Measurements from ENCODE around the gene GPER1.
"Not testable (repeated sequence)": the region's sequence is repeated elsewhere in the genome, so short reads cannot be mapped to it uniquely, and the experiment has no call there.

GPER1 gene

DNA sequence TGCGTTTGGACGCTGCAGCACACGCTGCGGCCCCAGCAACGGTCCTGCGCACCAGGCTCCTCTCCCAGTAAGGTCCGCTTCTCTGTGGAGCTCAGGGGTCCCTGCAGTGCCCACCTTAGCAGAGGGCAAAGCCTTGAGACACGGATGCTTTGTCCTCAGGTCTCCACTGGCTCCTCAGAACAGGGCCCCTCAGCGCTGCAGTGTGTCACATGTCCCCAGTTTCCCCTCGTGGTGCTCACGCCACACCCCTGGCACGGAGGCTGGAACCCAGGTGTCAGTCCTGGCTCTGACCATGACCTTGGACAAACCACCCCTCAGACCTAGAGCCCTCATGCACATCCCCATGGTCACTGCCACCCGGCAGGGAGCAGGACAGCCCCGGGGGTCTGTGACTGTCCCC lies 19.9 kb upstream of the GPER1 start:
- DNase-seq (ENCODE audit: low read depth, low spot score) = no peak

DNA sequence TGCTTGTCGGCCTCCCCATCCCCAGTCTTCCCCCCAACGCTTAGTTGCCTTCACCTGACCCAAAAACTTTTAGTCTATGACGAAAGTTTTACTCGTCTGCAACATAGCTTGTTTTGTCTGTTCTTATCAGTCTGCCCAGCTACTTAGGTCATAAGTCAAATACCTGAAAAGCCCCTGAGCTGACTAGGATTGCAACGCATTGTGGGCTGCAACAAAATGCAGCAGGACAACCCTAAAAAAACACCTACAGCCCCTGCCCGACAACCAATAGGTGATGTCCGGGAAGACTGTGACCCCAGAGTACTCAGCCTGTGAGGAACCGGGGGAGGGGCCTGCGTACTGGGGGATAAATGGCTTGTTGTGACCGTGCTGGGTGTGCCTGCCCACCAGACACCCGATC lies 19.3 kb upstream of the GPER1 start:
- DNase-seq (ENCODE audit: low read depth, low spot score) = no peak

DNA sequence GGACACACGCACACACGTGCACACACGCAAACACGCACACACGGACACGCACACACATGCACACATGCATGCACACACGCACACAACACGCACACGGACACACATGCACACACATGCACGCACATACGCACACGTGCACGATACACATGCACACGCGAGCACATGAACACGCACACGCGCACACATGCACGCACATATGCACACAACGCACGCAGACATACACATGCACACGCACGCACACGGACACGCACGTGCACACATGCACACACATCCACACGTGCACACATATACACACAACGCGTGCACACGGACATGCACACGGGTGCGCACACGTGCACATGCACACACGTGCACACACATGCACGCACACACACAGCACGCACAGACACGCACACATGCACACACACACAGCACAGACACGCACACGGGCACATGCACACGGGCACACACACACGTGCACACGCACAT lies 17.3 kb upstream of the GPER1 start:
- no peak for DNase-seq (ENCODE audit: low read depth, low spot score)

DNA sequence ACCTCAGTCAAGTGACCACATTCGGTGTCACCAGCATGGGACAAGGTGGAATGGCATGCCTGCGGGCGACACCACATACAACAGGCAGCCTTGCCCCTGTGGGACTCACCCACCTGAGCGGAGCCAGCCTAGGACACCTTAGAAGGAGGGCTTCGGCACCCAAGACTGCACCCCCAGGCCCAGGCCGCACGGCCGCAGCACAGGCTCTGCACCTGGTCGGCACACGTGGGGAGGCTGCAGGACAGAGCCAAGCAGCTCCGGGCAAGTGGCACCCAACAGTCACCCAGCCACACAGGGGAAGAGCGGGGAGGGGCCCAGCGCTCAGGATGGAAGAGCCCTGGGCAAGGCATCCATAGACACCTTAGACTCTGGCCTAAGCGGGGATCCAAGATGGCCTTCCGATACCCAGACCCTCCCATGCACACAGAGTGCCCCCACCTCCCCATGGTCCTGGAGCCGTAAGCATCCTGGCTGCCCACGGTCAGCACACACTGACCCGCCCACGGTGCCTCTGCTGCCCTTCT lies 16.1 kb upstream of the GPER1 start:
- DNase-seq (ENCODE audit: low read depth, low spot score) = no peak

DNA sequence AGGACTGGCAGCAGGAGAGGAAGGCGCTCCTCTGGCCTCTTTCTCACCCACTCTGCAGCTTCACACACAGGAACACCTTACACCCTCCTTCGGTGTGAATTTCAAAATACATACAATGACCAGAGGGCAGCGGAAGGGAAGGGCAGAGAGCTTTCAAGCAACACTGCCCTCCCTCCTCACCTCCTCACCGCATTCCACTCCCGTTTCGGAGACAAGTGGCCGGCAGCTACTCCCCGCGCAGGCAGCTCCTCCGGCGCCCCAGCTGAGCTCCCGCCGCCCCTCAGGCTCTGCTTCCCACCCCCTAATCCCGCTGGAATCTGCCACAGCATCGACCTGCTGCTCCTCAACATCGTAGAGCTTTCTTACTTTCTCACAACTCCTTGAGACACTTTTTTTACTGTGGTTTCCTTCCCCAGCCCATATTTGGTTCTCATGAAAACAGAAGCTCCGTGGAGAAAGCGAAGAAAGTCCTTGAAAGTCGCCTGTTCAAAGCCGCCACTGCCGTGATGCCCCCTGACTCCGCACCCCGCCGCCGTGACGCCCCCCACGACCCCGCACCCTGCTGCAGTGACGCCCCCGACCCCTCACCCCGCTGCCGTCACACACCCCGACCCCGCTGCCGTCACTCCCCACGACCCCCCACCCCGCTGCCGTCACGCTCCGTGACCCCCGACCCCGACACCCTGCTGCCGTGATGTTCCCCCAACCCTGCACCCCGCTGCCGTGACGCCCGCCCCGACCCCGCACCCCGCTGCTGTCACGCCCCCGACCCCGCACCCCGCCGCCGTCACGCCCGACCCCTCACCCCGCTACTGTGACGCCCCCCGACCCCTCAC lies 14.6 kb upstream of the GPER1 start:
- DNase-seq (ENCODE audit: low read depth, low spot score) = no peak

DNA sequence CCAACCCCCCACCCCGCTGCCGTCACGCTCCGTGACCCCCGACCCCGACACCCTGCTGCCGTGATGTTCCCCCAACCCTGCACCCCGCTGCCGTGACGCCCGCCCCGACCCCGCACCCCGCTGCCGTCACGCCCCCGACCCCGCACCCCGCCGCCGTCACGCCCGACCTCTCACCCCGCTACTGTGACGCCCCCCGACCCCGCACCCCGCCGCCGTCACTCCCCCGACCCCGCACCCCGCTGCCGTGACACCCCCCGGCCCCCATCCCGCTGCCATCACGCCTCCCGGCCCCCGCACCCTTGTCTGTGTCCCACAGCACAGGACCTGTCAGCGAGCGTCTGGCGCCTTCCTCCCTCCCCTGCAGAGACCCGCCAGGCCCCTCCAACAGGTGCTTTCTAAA lies 13.9 kb upstream of the GPER1 start:
- DNase-seq (ENCODE audit: low read depth, low spot score) = not testable (repeated sequence)

DNA sequence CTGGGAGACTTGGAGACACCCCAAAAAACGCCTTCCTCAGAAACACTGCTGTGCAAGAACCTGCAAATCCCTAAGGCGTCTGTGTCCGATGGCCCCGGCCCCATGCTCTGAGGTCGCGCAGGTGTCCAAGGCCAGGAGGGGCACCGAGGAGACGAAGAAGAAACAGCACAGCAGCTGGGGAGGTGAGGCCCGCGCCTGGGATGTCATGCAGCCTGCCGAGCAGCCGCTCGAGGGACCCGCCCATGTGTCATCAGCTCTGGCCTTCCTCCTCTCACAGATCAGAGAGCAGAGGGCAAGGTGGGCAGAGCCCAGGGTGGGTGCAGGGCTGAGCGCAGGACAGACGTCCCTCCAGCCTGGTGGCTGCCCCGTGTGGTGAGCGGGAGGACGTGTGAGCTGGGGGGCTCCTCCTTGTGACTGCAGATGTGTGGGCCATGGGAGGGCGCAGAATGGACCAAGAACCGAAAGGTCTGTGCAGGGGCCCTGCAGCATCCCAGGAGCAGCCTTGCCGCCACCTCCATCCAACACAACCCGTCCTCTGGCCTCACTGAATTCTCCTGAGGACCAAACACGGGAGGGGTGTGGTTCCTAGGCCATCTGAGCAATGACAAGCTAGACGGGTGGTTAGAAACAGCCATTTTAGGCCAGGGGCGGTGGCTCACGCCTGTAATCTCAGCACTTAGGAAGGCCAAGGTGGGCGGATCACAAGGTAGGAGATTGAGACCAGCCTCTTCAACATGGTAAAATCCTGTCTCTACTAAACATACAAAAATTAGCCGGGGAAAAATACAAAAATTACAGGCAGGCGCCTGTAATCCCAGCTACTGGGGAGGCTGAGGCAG lies 13.1 kb upstream of the GPER1 start:
- no peak for DNase-seq (ENCODE audit: low read depth, low spot score)

DNA sequence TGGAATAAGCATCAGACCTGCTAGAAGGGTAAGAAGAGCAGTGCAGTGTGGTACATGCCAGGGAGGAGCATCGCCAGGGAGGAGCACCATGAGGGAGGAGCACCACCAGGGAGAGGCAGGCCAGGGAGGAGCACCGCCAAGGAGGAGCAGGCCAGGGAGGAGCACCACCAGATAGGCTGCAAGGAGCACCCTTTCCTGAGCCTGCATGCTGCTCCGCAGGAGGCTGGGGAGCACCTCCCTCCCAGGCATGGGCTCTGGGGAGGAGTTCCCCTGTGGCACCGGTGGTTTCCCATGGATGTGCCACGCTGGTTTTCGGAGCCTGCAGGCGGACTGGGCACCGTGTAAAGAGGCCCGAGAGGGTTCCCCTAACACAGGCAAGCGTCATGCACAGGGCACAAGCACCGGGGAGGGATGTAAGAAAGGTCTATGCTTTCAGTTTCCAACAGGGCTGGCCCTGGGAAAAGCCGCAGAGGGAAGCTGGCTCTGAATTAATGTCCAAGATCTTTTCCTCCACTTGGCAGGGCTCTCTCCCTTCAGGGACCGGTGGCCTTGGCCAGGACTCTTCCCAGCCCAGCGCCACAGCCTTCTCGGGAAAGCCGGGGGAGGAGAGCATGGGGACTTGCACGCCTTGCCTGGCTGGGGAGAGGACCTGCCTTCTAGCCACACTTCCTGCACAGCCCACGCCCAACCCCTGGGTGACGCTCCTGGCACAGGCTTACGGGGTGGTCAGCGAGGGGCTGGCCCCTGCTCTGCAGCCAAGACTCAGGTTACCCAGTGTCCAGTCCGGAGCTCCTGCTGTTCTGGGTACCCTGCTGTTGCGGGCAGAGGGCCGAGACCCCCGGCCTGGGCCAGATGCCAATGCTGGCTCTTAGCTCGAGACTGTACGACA lies 11.5 kb upstream of the GPER1 start:
- DNase-seq (ENCODE audit: low read depth, low spot score) = no peak

DNA sequence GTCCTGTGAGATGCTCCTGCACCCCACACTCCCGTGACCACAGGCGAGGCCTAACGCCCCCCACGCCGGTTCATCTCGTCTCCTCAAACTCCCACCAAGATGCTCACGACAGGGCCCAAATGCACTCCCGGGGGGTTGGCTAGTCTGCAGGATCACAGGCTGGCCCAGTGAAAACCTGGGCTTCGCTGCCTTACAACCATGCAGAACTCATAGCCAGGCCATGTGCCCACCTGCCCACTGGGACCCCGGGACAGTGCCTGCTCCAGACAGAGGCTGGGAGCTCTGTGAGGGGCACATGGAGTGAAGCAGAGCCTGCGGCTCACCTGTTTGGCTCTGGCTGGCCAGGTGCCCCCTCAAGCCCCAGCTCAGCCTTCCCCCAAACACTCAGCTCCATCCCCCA lies 9.4 kb upstream of the GPER1 start:
- DNase-seq (ENCODE audit: low read depth, low spot score) = no peak

DNA sequence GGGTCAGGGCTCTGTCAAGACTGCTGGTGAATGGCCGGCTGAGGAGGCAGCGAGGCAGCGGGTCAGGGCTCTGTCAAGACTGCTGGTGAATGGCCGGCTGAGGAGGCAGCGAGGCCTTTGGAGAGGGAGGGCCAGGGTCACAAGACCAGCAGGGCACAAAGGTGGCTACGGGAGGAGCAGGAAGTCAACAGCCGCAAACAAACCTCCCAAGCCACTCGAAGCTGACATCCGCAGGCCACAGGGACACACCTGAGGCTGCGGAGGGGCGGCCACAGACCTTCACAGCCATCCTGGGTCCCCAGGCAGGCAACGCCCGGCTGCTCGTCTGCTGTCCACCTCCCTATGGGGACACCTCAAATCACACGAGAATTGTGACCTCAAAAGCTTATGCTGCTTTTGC lies 8.9 kb upstream of the GPER1 start:
- DNase-seq (ENCODE audit: low read depth, low spot score) = no peak

DNA sequence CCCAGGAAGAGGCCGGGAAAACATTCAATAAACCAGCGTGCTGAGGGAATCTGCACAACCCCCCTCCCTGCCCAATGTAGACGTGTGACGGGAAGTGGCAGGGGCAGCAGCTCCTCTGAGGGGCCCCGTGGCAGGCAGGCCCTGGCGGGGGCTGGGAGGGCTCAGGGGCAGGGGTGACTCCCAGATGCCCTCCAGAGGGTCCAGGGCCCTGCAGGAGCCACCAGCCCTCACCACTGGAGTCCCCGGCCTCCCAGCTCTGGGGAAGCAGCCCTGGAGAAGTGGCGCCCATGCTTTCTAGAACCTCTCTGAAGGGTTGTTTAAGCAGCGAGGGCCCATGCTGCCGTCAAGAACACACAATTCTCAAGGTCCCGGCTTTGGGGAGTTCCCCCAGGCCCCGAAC lies 8.4 kb upstream of the GPER1 start:
- DNase-seq (ENCODE audit: low read depth, low spot score) = no peak

DNA sequence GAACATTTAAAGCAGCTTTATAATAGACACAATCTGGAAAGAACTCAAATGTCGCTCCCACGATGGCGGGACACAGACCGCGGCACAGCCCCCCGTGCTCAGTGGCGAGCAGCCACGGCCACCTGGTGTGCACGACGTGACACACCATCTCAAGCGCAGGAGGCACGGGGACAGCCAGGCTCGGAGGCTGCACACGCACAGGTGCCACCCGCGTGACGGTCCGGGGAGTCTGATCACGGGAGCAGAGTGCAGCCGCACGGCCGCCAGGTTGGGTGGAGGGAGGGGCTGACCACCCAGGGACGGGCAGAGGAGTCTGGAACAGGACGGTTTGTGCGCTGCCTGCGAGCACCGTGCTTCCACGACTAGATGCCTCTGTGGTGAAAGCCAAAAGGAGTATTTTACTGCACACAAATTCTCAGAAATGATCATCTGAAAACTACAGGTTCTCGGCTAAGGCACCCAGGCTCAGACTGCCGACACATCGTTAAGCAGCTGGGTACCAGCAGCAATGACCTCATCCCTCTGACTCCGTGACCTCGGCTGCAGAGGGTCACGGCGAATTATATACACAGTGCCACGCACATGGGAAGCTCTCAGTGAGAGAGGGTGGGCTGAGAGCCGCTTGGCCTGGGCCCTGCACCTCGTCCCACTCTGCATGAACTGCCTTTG lies 7.5 kb upstream of the GPER1 start:
- no peak for DNase-seq (ENCODE audit: low read depth, low spot score)

DNA sequence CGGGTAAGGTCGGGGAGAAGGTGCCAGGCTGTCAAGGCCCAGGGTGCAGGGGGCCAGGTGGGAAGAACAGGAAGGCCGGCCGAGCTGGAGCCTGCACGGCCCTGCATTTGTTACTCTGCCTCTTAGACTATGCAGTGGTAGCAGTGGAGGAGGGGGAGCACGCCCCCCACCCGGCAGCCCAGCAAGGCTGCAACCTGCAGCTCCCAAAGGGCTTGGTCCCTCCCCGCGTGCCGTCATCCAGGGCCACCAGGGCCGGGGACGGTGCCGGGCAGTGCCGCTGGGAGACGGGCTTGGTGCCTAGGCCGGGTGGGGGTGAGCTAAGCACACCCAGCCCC lies 7.0 kb upstream of the GPER1 start:
- no peak for DNase-seq (ENCODE audit: low read depth, low spot score)

DNA sequence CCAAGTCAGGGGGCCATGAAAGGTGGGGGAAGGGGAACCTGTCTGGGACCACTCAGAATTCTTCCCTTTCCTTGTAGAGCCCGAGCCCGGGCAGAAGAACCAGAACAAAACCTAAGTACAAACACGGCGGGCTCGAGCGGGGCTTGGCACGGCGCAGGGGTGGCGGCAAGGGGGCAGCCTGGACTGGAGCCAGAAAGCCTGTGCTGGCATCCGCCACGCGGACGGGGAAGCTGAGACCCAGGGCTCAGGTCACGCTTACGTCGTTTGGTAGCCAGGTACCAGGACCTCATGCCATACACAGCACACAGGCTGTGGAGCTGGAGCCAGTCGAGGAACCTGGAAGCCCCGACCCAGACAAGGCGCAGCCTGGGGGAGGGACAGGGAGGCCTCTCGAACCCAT lies 6.6 kb upstream of the GPER1 start:
- no peak for DNase-seq (ENCODE audit: low read depth, low spot score)

DNA sequence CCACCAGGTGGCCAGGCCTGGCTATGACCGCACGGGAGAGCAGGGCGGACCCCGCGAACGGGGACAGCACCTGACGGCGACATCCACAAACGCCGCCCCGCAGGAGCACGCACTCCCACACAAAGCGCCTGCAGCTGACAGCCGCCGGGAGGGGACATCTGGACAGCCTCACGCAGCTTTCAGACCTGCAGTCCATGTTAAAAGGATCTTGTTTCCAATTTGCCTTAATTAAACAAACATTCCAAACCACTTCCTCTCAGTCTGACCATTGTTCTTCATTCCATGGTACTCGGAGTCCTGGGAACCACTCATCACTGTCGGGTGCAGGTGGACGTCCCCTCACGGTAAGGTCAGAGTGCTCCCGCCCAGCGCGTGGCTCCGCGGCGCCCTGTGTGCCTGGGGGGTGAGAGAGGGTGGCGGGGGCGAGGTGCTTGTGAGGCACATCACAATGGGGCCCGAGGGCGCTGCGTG lies 5.9 kb upstream of the GPER1 start:
- no peak for DNase-seq (ENCODE audit: low read depth, low spot score)

DNA sequence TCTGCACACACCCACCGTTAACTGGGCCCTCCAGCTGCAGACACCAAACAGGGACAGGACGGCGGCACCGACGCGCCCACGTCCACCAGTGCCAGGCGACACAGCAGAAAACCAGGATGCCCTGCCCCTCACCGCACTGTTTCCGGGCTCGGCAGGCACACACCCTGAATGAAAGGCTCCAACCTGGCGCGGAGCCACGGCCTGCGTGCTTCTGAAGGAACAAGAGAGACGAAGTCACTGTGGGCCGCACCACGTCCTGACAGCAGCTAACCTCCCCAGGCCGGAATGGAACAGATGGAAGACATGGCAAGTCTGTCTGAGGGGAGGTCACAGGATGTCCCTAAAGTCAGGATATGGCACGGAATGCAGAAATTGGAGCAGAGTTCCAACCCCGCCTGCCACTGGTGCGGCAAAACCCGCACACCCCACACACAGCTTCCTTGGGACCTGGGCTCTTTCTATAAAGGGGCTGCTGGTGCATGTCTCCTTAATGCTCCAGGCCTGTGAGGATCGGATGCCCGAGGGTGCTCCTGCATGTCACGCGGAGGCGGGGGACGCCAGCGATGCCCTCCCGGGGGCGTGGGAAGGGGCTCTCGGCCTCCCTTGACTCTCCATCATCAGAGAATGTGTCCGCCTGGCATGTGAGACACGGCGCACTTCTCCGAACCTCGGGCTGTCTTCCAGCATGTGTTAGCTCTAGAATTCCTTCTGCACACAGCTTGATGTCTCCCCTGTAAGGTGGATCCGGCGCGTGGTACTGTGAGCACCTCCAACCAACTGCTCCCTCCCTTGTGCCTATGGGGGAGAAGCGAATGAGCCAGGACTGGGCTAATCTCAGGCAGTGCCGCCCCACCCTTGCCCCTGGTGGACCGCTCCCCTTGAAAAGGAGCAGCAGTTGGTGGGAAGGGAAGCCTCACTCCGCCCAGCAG lies 3.9 kb upstream of the GPER1 start:
- no peak for DNase-seq (ENCODE audit: low read depth, low spot score)

DNA sequence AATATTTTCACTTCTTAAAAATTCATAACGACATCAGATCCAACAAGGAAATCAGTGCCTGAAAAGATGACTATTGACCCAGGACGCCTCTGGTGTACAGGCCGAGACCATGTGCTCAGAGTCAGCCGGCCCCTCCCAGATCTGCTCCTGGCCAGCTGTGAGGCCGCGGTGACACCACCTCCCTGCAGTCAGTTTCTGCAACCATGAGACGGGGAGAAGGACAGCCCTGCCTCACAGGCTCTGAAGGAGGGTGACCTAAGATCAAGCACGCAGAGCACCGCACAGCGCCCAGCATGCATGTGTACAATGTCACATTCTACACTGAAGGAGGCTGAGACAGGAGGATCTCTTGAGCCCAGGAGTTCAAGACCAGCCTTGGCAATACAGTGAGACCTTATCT lies 2.6 kb upstream of the GPER1 start:
- DNase-seq (ENCODE audit: low read depth, low spot score) = no peak

DNA sequence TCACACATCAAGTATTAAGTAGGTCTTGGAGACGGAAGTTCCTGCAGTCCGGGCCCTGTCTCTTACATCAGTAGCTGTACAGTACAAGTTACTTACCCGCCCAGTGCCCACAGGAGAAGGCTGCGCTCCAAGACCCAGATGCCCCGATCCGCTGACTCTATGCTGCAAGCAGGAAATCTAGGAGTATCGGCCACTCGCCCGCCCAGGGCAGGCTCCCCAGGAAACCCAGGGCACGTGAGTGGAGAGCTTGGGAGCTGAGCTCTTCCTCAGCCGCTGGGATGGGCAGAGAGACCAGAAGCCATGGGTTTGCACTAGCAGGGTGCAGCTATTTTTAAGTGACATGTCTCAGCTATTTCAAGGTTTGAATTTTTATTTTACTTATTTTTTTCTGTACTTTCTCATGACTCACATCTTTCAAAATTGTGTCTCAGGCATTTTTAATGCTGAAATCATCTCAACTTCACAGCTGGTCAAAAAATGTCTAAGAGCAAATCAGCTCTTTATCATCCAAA lies 1.9 kb upstream of the GPER1 start:
- no peak for DNase-seq (ENCODE audit: low read depth, low spot score)

DNA sequence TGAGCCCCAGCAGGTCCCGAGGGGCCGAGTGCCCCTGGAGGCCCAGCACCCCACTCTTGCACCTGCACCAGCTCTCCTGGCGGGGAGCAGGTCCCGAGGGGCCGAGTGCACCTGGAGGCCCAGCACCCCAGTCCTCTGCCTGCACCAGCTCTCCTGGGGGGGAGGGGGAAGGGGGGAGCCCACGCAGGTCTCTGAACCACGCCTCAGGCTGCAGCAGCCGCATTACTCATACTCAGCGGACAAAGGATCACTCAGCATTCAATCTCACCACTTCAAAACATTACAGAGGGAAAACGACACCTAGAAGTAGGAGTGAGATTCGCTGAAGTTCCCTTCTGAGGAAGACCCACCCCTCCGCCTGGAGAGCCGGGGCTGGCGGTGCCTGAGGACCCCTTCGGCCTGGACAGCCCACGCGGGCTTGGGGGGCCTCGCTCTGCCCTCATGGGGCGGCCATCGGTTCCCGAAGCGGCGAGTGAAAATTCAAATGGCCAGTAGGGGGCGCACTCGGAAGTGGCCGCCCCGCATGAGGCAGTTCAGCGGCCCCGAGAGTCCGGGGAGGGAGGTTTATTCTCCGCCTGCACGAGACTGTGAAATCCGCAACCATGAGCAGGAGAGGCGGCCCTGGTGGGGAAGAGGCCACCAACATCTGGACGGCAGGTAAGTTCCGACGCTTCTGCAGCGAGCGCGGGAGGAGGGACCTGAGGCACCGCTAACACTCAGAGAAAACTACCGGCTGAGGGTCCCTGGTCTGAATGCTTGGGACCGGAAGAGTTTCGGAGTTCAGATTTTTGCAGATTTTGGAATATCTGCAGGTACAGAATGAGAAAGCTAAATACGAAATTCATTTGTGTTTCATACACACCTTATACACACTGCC lies 1.1 kb upstream of the GPER1 start:
- peak; percentile 41 for DNase-seq (ENCODE audit: low read depth, low spot score)

All from activated naive CD8-positive, alpha-beta T cell treated with anti-CD3 and anti-CD28 coated beads, Interleukin-2, amount 50 U/mL, for 16 hours (primary cell).